G401.6 (cell line): Measurements from ENCODE around the gene SMYD3.
"Not testable (repeated sequence)": the region's sequence is repeated elsewhere in the genome, so short reads cannot be mapped to it uniquely, and the experiment has no call there.

Source experiments
- FAIRE-seq: peaks from 2 replicates; lab custom pipeline; 2012; peaks lifted over from hg19 to GRCh38; lab: Jason Lieb, UNC

The SMYD3 gene

GRCh38 chr1:245798349-245798711, 708.7 kb downstream of the SMYD3 start:
- no peak for FAIRE-seq

- FAIRE-seq = no peak
Observed at GRCh38 chr1:245797592-245798348, 709.3 kb downstream of the SMYD3 start.

- FAIRE-seq = no peak
Observed at GRCh38 chr1:245791410-245792312, 715.4 kb downstream of the SMYD3 start.

GRCh38 chr1:245790441-245790840, 716.6 kb downstream of the SMYD3 start:
- FAIRE-seq = no peak

GRCh38 chr1:245788886-245789285, 718.2 kb downstream of the SMYD3 start:
- no peak for FAIRE-seq

- no peak for FAIRE-seq
Observed at GRCh38 chr1:245788269-245788668, 718.8 kb downstream of the SMYD3 start.

- FAIRE-seq = no peak
Observed at GRCh38 chr1:245786948-245787347, 720.1 kb downstream of the SMYD3 start.

GRCh38 chr1:245779797-245780755, 727.0 kb downstream of the SMYD3 start:
- FAIRE-seq = no peak

- no peak for FAIRE-seq
Observed at GRCh38 chr1:245777752-245778151, 729.3 kb downstream of the SMYD3 start.

GRCh38 chr1:245776694-245777332, 730.3 kb downstream of the SMYD3 start:
- no peak for FAIRE-seq

GRCh38 chr1:245776139-245776538, 730.9 kb downstream of the SMYD3 start:
- no peak for FAIRE-seq

- FAIRE-seq = not testable (repeated sequence)
Observed at GRCh38 chr1:245774931-245775330, 732.1 kb downstream of the SMYD3 start.

- FAIRE-seq = no peak
Observed at GRCh38 chr1:245774196-245774595, 732.9 kb downstream of the SMYD3 start.

GRCh38 chr1:245773344-245773743, 733.7 kb downstream of the SMYD3 start:
- FAIRE-seq = no peak

- no peak for FAIRE-seq
Observed at GRCh38 chr1:245772739-245773138, 734.3 kb downstream of the SMYD3 start.

GRCh38 chr1:245772325-245772724, 734.8 kb downstream of the SMYD3 start:
- no peak for FAIRE-seq

- no peak for FAIRE-seq
Observed at GRCh38 chr1:245771511-245772281, 735.4 kb downstream of the SMYD3 start.

- no peak for FAIRE-seq
Observed at GRCh38 chr1:245770156-245770555, 736.9 kb downstream of the SMYD3 start.

- no peak for FAIRE-seq
Observed at GRCh38 chr1:245768596-245768995, 738.5 kb downstream of the SMYD3 start.

- FAIRE-seq = no peak
Observed at GRCh38 chr1:245765230-245766000, 741.7 kb downstream of the SMYD3 start.
